Measurements from ENCODE around the gene TBC1D22B.

Gene TBC1D22B

GRCh38 chr6:37239950-37240713 is 17.4 kb upstream of the TBC1D22B start:
- DNase-seq (ENCODE audit: low read depth, low spot score) = peak; percentile 86

- DNase-seq (ENCODE audit: low read depth, low spot score) = no peak
Measured at GRCh38 chr6:37241131-37241530, 16.4 kb upstream of the TBC1D22B start.

DNA sequence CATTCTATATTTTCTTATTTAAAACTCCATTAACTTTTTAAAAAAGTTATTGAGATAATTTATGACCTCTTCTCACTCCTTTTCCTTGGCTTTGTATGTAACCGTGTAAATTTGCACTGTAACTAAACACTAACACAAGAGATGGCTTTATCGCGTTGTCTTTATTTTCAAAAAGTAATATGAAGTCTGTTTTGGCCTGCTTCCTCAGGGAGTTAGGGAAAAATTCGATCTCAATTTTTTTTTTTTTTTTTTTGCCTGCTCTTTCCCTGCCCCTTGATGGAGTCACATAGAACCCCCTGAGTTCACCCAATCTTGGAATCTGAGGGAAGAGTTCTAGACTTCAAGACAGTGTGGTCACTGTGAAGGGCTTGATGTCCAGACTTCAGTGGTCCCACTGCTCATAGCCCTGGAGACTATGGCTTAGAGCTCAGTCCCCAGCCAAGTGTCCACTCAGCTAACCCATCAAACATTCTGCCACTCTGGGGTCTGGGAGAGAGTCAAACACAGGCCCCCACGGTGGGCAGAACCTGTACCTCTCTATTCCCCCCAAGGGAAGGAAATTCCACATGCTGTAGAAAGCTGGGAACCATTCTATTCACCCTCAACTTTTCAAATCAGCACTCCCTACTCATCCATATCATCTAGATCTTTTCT is 15.7 kb upstream of the TBC1D22B start:
- no peak for DNase-seq (ENCODE audit: low read depth, low spot score)

GRCh38 chr6:37242429-37243052 is 15.0 kb upstream of the TBC1D22B start:
- DNase-seq (ENCODE audit: low read depth, low spot score) = peak; percentile 96

- DNase-seq (ENCODE audit: low read depth, low spot score) = no peak
Measured at GRCh38 chr6:37243131-37243815, 14.3 kb upstream of the TBC1D22B start.

DNA sequence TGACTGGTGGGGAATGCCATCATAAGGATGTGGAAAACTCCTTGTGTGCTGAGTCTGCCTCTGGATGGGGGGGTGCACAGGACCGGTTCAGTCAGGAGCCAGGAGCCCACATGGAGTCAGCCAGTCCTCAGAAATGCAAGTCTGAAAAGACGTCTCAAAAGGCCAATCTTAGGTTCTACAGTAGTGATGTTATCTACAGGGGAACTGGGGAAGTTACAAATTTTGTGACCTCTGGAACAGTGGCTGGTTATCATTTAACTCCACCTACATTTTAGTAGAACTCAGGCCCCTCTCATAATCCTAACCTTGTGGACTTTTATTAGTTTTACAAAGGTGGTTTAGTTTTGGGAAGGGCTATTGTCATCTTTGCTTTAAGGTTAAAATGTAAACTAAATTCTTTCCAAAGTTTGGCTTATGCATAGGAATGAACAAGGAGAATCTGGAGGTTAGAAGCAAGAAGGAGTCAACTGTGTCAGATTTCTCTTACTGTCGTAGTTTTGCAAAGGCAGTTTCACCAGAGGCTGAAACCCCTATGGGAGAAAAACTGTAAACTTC is 13.7 kb upstream of the TBC1D22B start:
- DNase-seq (ENCODE audit: low read depth, low spot score) = no peak

- DNase-seq (ENCODE audit: low read depth, low spot score) = peak; percentile 99
Measured at GRCh38 chr6:37244430-37245310, 12.9 kb upstream of the TBC1D22B start.

GRCh38 chr6:37251211-37251780 is 6.3 kb upstream of the TBC1D22B start:
- no peak for DNase-seq (ENCODE audit: low read depth, low spot score)

GRCh38 chr6:37253486-37254007 is 4.0 kb upstream of the TBC1D22B start:
- no peak for DNase-seq (ENCODE audit: low read depth, low spot score)

- no peak for DNase-seq (ENCODE audit: low read depth, low spot score)
Measured at GRCh38 chr6:37254881-37255280, 2.7 kb upstream of the TBC1D22B start.

GRCh38 chr6:37256692-37257319 is 766 bp upstream of the TBC1D22B start:
- no peak for DNase-seq (ENCODE audit: low read depth, low spot score)

GRCh38 chr6:37257320-37257633 is 295 bp upstream of the TBC1D22B start:
- DNase-seq (ENCODE audit: low read depth, low spot score) = no peak

DNA sequence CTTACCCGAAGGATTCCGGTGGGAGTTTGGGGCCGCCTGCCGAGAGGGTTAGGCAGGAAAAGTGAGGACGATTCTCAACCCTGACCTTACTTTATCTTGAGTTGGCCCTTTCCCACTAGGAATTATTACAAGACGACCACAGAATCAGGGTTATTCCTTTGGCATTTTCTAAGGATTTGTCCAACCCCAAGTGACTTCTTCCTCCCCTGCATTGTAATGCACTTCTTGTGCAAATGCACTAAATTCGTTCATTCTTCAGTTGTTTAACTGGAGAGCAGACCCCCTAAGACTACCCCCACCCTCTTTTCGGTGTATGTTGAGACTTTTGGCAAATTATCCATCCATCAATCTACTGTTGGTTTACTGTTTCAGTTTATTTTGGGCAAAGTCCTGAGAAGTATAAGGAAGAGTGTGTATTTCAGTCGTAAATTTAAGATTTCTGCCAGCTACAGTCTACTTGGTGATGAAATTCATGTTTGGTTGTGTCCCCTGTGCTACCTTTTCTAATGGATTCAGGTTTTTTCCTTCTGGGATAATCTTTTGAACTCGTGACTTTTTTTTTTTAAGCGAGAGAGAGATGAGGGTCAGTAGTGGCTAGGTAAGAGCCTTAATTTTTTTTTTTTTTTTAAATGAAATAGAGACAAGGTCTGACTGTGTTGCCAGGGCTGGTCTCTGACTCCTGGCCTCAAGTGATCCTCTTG is 983 bp downstream of the TBC1D22B start:
- DNase-seq (ENCODE audit: low read depth, low spot score) = no peak

GRCh38 chr6:37259191-37259590 is 1.6 kb downstream of the TBC1D22B start:
- no peak for DNase-seq (ENCODE audit: low read depth, low spot score)

GRCh38 chr6:37260040-37260439 is 2.5 kb downstream of the TBC1D22B start:
- DNase-seq (ENCODE audit: low read depth, low spot score) = no peak

GRCh38 chr6:37260444-37260843 is 2.9 kb downstream of the TBC1D22B start:
- no peak for DNase-seq (ENCODE audit: low read depth, low spot score)

GRCh38 chr6:37261198-37261597 is 3.6 kb downstream of the TBC1D22B start:
- DNase-seq (ENCODE audit: low read depth, low spot score) = no peak

DNA sequence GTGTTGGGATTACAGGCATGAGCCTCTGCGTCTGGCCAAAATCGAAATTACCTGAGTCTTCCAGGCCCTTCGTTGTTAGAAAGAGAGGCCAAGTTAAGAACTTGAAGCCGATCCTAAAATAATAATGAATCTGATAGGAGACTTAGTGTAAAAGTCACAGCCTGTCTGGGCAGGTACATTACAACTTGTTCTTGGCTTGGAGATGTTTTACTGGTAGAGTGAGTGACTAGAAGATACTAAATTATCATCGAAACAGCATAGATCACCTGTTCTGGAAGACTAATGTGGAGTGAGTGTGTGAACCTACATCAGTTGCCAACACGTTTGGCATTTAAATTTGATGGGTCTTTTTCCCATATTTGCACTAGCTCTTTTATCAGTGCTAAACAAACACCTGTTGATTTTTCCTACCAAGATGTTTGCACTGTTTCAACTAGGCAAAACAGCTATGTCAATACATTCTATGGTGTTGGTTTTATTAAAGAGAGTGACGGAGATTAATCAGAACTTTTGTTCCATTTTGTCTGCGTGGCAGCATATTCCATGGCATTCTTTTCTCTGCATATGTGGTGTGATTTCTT is 5.0 kb downstream of the TBC1D22B start:
- DNase-seq (ENCODE audit: low read depth, low spot score) = no peak

GRCh38 chr6:37265001-37265400 is 7.4 kb downstream of the TBC1D22B start:
- DNase-seq (ENCODE audit: low read depth, low spot score) = no peak

Data from astrocyte of the hippocampus (primary cell).